ENCODE results near the gene GCH1. TPM values are rescaled to one million over a fixed set of nuclear protein-coding genes. Genes with fewer than 3 reads are reported as not detected.
"Not testable (repeated sequence)": the region's sequence is repeated elsewhere in the genome, so short reads cannot be mapped to it uniquely, and the experiment has no call there.

The GCH1 gene
- total RNA-seq, 1 donor from 2014 or later = 1.6 TPM

- FAIRE-seq = no peak
- no peak for DNase-seq (ENCODE audit: low spot score in 2 of 2)
Measured at GRCh38 chr14:54909817-54910558, 7.4 kb upstream of the GCH1 start.

- not testable (repeated sequence) for DNase-seq (ENCODE audit: low spot score in 2 of 2); FAIRE-seq
Measured at GRCh38 chr14:54908973-54909372, 6.3 kb upstream of the GCH1 start.

GRCh38 chr14:54908190-54908589, 5.6 kb upstream of the GCH1 start:
- no peak for FAIRE-seq
- DNase-seq (ENCODE audit: low spot score in 2 of 2) = no peak

GRCh38 chr14:54906075-54906474, 3.4 kb upstream of the GCH1 start:
- no peak for FAIRE-seq
- no peak for DNase-seq (ENCODE audit: low spot score in 2 of 2)

GRCh38 chr14:54902143-54902520, 494 bp downstream of the GCH1 start:
- DNase-seq (ENCODE audit: low spot score in 2 of 2) = peak; percentile 21 to 28
- FAIRE-seq = no peak

- DNase-seq (ENCODE audit: low spot score in 2 of 2) (no peak), FAIRE-seq (no peak)
Measured at GRCh38 chr14:54901380-54902142, 1.1 kb downstream of the GCH1 start.

GRCh38 chr14:54899573-54899972, 3.1 kb downstream of the GCH1 start:
- no peak for FAIRE-seq
- DNase-seq (ENCODE audit: low spot score in 2 of 2) = no peak

- FAIRE-seq; DNase-seq (ENCODE audit: low spot score in 2 of 2): not testable (repeated sequence)
Measured at GRCh38 chr14:54897809-54898555, 4.6 kb downstream of the GCH1 start.

GRCh38 chr14:54895683-54896082, 6.9 kb downstream of the GCH1 start:
- no peak for FAIRE-seq
- no peak for DNase-seq (ENCODE audit: low spot score in 2 of 2)

- FAIRE-seq (no peak), DNase-seq (ENCODE audit: low spot score in 2 of 2) (no peak)
Measured at GRCh38 chr14:54894995-54895394, 7.6 kb downstream of the GCH1 start.

- no peak for FAIRE-seq
- DNase-seq (ENCODE audit: low spot score in 2 of 2) = no peak
Measured at GRCh38 chr14:54893151-54893760, 9.4 kb downstream of the GCH1 start.

- DNase-seq (ENCODE audit: low spot score in 2 of 2) (no peak), FAIRE-seq (no peak)
Measured at GRCh38 chr14:54891471-54892245, 11.0 kb downstream of the GCH1 start.

GRCh38 chr14:54890788-54891187, 11.8 kb downstream of the GCH1 start:
- FAIRE-seq (no peak), DNase-seq (ENCODE audit: low spot score in 2 of 2) (no peak)

- DNase-seq (ENCODE audit: low spot score in 2 of 2) (no peak), FAIRE-seq (no peak)
Measured at GRCh38 chr14:54889919-54890318, 12.7 kb downstream of the GCH1 start.

GRCh38 chr14:54882521-54882920, 20.1 kb downstream of the GCH1 start:
- FAIRE-seq (no peak), DNase-seq (ENCODE audit: low spot score in 2 of 2) (no peak)

GRCh38 chr14:54881761-54882401, 20.7 kb downstream of the GCH1 start:
- DNase-seq (ENCODE audit: low spot score in 2 of 2) (no peak), FAIRE-seq (no peak)

GRCh38 chr14:54881235-54881760, 21.3 kb downstream of the GCH1 start:
- DNase-seq (ENCODE audit: low spot score in 2 of 2) (no peak), FAIRE-seq (no peak)

- DNase-seq (ENCODE audit: low spot score in 2 of 2) = no peak
- FAIRE-seq = no peak
Measured at GRCh38 chr14:54877703-54878021, 25.0 kb downstream of the GCH1 start.

GRCh38 chr14:54877015-54877702, 25.5 kb downstream of the GCH1 start:
- no peak for FAIRE-seq
- DNase-seq (ENCODE audit: low spot score in 2 of 2) = no peak
